Fibroblast of skin of right quadriceps (primary cell): ENCODE results near the gene KIF2C.
A peak's percentile ranks its signal among the peaks of the same experiment; 100 is the strongest.
"Not testable (repeated sequence)": the region's sequence is repeated elsewhere in the genome, so short reads cannot be mapped to it uniquely, and the experiment has no call there.

Experiments used
- DNase-seq: peaks from one replicate; pipeline ENCODE4 v3.0.0-alpha.2; 2013

Gene KIF2C

GRCh38 chr1:44776730-44777068, 37.1 kb downstream of the KIF2C start:
- no peak for DNase-seq

- DNase-seq = no peak
Measured at GRCh38 chr1:44777547-44777946, 37.9 kb downstream of the KIF2C start.

- DNase-seq = no peak
Measured at GRCh38 chr1:44777969-44778635, 38.5 kb downstream of the KIF2C start.

GRCh38 chr1:44778705-44779576, 39.3 kb downstream of the KIF2C start:
- no peak for DNase-seq

- no peak for DNase-seq
Measured at GRCh38 chr1:44780583-44781121, 41.0 kb downstream of the KIF2C start.

GRCh38 chr1:44783697-44784093, 44.1 kb downstream of the KIF2C start:
- no peak for DNase-seq

GRCh38 chr1:44784094-44785028, 44.7 kb downstream of the KIF2C start:
- no peak for DNase-seq

- DNase-seq = no peak
Measured at GRCh38 chr1:44785029-44785380, 45.4 kb downstream of the KIF2C start.

GRCh38 chr1:44785501-44786137, 46.0 kb downstream of the KIF2C start:
- DNase-seq = no peak

GRCh38 chr1:44786138-44786840, 46.7 kb downstream of the KIF2C start:
- peak; percentile 43 for DNase-seq

GRCh38 chr1:44786841-44787426, 47.3 kb downstream of the KIF2C start:
- DNase-seq = no peak

GRCh38 chr1:44787506-44787905, 47.9 kb downstream of the KIF2C start:
- no peak for DNase-seq

GRCh38 chr1:44788120-44788860, 48.7 kb downstream of the KIF2C start, which contains the start of gene BEST4:
Gene BEST4, minus strand, starts transcription at chr1:44788170. Its CDS starts 465 bp downstream, at chr1:44787705.
- no peak for DNase-seq

GRCh38 chr1:44790968-44791801, 51.5 kb downstream of the KIF2C start:
- DNase-seq = no peak

- no peak for DNase-seq
Measured at GRCh38 chr1:44792736-44793502, 53.3 kb downstream of the KIF2C start.

- not testable (repeated sequence) for DNase-seq
Measured at GRCh38 chr1:44797886-44798285, 58.2 kb downstream of the KIF2C start.

GRCh38 chr1:44798481-44799365, 59.1 kb downstream of the KIF2C start:
- DNase-seq = no peak
